Activated T-cell treated with anti-CD3 and anti-CD28 coated beads for 1 hour (primary cell): Measurements from ENCODE around the gene AP3D1.

Source experiments
- DNase-seq: peaks from one replicate; pipeline ENCODE4 v3.0.0-alpha.2; 2020; ENCODE audit warnings: low read depth

AP3D1 gene

DNA sequence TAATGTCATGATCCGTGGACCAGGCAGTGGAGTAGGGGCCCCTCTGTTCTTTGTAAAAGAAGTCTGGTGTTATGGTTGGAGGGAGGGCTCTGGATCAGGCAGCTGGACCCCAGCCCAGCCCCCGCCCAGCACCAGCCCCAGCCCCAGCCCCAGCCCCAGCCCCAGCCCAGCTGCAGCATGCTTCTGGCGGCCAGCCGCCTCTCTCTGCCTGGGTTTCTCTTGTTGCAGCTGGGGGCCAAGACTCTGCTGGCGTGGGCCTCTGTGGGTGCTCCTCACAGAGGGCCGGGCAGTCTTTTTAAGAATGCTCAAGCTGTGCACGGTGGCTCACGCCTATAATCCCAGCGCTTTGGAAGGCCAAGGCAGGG, 30.2 kb upstream of the AP3D1 start:
- no peak for DNase-seq

DNA sequence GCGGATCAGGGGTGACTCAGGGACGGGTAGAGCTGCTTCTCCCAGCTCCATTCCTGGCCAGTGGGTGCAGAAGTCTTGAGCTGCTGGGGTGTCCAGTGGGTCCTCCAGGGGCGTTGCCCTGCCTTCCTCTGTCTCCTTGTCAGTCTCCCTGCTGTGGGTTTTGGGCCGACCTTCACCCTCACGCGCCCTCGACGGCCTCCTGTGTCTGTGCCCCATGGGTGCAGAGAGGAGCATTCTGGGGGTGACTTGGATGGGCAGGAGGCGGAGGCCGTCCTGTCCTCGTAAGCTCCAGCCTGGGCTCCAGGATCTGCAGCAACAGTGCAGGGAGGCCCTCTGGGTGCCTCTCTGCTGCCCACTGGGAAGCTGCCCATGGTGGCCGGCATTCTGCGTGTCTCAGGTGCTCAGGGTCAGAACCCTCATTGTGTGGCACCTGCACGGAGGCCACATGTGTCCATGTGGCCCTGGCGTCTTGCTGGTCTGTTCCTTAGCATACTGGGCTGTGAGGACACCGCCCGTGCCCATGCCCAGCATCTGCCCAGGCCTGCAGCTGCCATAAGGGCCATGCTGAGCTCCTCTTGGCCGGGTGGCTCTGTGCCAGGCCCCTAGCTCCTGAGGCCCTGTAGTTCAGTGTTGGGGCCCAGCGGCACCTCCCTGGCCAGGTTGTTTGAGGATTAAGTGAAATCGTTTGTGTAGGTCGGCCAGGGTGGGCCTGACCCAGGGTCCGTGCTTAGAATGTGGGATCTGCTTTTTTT, 29.7 kb upstream of the AP3D1 start:
- DNase-seq = no peak

DNA sequence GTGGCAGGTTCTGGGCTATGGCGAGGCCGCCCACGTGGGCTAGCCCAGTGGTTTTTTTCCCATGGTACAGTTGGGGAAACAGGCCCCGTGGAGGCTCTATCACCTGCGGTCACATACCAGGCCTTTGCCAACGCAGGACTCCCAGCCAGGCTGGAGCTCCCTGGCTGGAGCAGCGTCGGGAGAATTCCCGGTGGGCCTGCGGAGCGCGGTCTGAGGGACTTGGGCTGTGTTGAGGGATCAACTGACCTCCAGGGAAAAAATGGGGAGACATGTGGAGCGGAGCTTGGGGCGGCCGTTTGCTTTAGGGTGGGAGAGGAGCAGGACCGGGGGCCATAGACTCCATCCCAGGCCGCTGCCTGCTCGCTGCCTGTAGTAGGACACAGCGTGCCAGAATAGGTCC, 28.7 kb upstream of the AP3D1 start:
- DNase-seq = no peak

DNA sequence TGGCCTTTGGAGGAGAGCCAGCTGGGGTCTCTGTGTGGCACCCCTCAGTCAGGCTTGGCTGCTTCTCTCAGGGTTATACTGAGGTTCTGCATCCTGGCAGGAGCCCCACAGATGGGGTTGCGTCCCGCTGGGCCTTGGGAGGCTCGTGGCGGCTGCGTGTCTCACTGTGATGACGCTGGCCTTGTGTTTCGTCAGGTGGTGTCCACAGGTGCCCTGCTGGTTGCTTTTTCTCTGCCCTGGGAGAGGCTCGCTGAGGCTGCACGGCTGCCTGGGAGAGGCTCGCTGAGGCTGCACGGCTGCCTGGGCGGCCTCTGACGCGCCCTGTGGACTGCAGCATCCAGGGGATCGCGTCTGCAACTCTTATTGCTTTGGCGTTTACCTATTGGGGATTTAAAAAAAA, 27.7 kb upstream of the AP3D1 start:
- no peak for DNase-seq

DNA sequence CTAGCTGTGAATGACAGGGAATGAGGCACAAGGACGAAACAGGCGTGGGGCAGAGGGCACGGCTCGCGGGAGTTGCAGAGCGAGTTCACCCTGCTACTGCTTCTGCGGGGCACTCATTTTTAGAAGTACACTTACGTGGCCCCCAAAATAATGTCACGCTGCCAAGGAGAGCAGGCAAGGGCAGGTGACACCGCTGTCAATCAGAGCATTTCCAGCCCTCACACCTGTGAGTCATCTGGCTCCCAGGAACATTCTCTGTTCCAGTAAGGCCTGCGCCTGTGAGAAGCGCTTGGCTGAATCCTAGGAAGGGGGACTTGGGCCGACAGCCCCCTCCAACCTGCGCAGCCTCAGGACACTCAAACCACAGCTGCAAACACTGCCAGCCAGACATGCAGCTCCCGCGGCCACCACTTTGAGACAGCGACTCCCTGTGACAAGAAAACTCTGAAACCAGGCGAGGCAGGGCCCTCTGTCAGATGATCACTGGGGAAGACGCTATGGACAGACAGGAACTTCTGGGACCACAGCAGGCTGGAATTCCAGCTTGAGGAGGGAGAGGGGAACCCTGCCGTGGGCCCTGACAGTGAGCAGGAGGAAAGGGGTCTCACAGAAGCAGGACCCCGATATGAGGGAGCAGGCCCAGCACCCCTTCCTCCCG, 25.1 kb upstream of the AP3D1 start:
- DNase-seq = no peak

DNA sequence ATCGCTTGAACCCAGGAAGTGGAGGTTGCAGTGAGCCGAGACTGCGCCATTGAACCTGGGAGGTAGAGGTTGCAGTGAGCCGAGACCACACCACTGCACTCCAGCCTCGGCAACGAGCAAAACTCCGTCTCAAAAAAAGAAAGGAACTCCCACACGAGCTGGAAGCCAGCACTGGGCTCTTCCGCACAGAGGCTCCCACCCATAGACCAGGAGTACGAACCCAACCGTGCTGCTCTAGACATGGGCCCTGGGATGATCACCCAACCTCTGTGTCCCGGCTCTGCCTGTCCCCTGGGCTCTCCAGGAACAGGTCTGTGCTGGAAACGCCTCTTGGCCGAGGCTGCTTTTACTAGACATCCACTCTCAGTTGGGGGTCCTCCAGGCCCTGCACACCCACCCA, 24.4 kb upstream of the AP3D1 start:
- DNase-seq = no peak

DNA sequence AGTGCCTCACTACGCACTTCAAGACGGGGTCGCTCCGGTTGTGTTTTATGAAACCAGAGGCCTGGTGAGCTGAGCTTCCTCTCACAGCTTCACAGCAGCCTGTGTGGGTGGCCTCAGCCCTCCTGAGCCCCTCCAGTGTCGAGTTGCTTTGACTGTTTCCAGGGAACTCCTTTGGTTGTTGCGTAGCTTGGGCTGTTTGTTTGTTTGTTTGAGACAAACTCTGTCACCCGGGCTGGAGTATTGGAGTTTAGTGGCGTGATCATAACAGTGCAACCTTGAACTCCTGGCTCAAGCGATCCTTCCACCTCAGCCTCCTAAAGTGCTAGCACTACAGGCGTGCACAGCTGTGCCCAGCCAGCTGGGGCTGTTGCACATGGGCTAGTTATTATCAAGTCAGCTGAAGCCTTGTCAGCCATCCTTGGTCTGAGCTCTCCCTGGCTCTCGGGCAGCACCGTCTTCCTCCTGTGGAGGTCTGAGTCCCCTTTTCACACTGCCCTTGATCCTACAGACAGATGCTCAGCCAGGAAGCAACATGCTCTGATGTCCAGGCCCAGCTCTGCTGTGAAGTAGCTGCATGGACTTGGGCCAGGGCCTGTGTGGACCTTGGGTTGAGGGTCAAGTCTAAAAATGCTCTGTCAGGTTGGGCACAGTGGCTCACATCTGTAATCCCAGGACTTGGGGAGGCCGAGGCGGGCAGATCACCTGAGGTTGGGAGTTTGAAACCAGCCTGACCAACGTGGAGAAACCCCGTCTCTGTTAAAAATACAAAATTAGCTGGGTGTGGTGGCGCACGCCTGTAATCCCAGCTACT, 22.6 kb upstream of the AP3D1 start:
- no peak for DNase-seq

DNA sequence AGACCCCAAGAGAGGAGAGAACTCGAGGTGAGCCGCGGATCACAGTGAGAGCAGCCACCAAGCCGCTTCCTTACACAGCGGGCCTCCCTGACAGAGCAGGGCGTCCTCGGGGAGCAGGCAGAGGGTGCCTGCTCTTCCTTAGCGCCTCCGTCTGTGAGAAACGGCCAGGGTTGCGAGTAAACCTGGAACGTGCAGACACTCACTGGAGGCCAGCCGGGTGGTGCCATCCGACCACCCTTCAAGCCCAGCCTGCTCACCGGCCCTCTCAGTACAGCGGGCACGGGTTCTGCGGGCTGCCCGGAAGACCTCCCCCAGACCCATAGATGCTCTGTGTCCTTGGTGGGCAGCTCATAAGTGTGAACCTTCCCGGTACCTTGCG, 22.0 kb upstream of the AP3D1 start:
- DNase-seq = no peak

DNA sequence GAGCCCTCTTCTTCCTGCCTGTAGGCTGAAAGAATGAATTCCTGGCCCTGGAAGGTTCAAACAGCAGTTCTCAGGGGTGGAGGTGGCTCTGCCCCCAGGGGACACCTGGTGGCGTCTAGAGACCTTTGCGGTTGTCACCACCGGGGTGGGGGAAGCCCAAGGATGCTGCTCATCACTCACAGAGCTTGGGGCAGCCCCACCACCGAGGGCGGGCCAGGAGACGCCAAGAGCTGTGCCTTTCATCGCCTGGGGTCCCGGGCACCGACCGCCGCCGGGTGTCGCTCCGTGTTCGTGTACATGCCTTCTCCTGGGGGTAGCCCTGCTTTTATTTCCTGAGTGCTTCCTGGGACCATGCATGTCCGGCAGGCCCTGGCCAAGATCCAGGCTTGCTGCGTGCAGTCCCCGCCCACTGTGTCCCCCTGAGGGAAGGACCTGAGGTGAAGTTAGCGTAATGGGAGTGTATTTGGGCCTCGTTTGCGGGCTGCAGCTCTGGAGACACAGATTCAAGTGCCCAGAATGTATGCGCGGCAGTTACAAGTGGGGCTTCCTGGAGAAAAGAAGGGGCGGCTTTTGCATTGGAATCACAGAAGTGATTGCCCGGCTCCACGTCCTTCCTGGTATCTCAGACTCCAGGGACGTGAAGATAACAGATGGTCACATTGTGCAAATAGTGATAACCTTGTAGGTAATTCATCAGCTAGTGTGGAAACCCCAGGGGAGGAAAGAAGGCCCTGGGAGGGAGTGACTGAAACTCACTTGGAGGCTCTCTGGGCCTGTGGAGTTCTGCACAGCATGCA, 20.2 kb upstream of the AP3D1 start:
- peak; percentile 50 for DNase-seq

DNA sequence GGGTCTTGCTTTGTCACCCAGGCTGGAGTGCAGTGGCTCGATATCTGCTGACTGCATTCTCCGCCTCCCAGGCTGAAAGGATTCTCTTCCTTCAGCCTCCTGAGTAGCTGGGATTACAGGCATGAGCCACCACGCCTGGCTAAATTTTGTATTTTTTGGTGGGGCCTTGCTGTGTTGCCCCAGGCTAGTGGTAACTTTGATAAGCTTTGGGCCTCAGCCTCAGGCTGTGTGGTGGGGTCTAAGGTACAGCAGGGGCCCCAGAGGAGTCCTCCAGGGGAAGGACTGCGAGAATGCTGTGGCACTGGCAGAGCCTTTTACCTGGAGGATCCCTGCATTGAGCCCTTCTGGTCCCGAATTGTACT, 19.6 kb upstream of the AP3D1 start:
- no peak for DNase-seq

DNA sequence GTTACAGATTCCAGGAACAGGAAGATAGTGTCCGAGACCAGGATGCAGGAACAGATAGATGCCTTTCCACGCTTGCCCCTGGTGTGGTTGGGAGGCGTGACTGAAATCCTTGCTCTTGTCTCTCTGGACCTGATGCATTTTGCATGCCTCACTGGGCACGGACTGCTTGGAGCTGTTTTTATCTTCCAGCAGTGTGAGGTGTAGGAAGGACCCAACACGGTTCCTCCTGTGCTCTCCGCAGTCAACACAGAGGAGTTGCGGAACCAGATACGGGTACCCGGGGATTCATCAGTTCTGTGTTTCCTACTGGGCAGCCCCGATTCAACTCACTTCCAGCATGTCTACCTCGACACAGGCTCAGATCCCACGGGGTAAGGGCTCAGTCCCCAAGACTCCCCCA, 18.9 kb upstream of the AP3D1 start:
- DNase-seq = no peak

DNA sequence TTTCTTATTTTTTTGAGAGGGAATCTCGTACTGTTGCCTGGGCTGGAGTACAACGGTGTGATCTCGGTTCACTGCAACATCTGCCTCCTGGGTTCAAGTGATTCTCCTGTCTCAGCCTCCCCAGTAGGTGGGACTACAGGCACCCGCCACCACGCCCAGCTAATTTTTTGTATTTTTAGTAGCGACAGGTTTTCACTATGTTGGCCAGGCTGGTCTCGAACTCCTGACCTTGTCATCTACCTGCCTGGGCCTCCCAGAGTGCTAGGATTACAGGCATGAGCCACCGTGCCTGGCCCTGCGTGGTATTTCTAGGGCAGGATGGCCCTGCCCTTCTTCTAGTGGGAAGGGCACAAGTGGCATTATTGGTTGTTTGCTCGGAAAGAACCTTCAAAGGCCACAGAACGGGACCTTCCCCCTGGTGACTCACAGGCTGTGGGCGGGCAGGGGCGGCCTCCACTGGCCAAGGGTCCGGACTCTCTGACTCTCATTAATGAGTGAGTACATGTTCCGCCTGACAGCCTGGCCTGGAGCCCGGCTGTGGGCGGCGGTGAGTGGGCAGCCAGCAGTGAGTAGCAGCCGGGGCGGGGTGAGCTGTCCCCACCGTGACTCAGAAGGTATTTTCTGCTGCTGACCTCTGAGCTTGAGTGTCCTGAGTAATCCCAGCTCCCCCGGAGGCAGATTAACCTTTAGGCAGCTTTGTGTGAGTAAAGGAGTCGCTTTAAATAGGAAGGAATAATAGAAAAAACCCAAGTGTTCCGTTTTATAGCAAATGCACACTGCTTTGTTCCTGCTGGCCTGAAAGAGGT, 17.5 kb upstream of the AP3D1 start:
- DNase-seq = peak; percentile 37

DNA sequence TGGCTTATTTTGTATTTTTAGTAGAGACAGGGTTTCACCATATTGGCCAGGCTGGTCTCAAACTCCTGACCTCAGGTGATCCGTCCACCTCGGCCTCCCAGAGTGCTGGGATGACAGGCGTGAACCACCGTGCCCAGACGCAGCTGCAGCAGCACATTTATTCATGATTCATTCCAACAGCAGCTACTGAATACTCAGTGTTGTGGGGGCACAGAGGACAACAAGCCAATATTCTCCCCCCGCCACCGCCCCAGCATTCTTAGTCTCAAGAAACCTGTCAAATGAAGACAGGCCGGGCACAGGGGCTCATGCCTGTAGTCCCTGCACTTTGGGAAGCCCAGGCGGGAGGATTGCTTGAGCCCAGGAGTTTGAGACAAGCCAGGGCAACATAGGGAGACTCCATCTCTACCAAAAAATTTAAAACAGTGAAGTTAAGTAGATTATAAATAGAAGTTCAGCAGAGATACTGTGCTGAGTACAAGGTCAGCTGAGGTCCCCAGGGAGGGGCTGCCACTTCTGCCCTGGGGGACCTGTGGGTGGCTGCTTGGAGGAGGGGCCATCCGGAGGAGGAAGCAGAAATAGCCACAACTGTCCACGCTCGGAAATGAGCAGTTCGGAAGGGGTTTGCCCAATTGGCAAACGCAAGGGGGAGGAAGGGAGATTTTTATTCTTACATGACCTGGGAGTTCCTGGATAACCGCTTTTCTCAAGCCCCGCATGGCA, 16.7 kb upstream of the AP3D1 start:
- no peak for DNase-seq

DNA sequence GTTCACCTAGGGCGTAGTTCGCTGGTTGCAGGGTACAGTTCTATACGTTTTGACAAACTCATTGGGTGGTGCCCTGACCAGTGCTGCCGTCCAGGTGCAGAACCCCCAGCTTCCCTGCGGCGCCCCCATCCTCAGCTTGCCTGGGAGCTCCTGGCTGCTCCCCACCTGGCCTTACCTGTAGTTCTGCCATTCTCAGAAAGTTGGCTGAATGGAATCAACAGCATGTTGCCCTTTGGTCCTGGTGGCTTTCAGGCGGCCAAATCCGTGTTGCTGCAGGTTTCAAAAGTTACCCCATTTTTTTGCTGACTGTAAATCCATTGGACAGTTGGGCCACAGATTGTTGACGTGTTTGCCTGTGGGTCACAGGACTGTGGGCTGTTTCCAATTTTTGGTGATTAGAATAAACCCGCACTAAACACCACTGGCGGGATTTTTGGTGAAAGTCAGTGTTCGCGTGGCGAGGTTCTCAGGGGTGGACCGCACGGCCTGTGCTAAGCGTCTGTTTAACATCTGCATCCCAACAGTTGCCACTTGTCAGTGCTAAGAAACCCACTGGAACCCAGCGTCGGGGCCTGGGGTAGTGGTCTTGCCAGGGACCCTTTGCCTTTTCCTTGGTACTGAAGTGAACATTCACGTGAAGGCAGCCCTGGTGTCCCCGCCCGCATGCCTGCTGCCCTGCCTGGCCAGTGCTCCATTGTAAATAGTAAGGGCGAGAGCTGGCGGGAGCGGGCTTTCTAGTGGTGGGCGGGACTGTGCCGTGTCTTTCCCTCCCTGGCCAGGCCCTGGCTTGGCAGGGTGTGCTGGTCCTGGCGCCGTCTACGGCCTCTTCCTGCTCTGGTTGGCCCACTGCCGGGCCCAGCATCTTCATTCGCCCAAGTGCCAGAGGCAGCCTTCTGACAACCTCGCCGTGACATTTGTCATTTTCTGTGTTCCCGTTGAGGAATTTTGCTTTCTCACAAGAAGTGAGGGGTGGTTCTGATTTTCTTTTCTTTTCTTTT, 15.7 kb upstream of the AP3D1 start:
- DNase-seq = no peak

DNA sequence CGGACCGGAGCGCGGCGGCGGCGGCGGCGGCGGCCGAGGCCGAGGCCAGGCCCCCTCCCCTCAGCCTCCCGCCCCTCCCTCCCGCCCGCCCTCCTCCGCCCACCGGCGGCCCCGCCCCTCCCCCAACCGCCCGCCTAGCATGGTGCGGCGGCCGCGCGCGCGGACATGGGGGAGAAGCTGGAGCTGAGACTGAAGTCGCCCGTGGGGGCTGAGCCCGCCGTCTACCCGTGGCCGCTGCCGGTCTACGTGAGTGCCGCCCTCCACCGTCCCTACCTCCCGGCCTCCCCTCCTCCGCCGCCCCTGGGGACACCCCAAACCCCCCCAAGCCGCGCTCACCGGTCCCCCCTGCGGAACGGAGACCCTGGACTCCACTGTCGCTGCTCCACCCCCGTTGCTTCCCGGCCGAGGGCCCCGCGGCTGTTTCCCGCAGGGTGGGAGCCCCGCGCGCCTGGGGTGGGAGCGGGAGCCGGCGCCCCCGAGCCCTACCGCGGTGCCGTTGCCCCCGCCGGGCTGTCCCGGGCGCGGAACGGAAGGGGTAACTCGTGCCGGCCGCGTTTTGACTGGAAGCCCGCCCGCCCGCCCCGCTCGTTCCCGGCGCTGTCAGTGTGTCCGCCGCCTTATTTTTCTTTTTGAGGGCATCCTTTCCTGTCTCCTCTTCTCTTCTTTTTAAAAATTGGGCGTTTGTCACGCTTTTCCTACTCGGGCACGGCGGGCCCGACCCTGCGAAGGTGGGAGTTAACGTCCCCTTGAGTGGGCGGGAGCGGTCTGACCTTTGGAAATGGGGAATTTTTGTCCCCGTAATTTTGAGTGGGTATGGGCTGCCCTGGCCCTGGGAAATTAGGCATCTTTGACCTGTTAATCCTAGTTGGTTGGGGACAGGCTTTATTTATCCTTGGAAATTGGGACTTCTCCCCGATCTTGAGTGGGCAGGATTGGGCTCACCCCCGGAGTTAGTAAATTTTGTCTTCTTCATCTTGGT, 12.9 kb upstream of the AP3D1 start:
- DNase-seq = peak; percentile 25

DNA sequence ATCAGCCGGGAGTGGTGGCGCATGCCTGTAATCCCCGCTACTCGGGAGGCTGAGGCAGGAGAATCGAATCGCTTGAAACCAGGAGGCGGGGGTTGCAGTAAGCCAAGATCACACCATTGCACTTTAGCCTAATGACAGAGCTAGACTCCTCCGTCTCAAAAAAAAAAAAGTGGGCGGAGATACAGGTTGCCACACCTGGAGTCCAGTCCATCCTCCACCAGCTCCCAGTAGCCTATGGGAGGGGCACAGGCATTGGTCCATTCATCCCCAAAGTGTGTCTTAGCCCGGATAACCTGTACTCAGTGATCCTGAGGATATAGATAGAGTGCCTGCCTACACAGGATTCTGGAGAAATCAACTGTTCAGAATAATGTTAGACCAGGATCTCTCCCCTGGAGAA, 9.0 kb upstream of the AP3D1 start:
- no peak for DNase-seq

DNA sequence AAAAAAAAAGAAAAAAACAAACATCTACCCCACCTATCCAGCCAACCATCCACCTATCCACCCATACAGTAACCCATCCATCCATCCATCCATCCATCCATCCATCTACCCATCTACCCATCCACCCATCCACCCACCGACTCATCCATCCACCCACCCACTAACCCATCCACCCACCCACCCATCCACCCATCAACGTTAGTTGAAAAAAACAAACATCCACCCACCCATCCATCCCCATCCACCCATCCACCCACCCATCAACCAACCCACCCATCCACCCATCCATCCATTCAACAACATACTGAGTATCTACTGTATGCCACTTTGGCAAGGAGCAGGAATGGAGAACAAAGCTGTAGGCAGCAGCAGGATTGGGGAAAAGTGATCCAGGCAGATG, 6.1 kb upstream of the AP3D1 start:
- no peak for DNase-seq

DNA sequence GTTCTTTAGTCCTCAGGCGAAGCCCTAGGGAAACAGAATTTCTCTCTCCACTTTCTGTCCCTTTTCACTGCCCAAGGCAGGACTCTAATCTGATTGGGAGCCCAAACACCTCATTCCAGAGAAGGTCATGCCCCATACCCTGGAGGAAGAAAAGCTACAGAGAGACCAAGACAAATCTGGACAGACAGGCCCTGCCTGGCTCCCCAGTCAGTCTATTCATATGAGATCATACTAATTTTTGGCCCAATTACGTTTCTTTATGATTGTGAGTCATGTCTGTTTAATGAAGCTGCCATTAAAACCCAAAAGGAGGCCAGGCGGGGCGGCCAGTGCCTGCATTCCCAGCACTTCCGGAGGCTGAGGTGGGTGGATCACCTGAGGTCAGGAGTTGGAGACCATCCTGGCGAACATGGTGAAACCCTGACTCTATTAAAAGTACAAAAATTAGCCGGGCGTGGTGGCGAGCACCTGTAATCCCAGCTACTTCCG, 3.3 kb upstream of the AP3D1 start:
- DNase-seq = no peak
